OCI-M1 (cell line): ENCODE data around the gene SFRP5.
A peak's percentile ranks its signal among the peaks of the same experiment; 100 is the strongest.

ENCODE experiments used
- DNase-seq: peaks from one replicate; lab custom pipeline; 2025; lab: John Stamatoyannopoulos, UW

Gene SFRP5

DNA sequence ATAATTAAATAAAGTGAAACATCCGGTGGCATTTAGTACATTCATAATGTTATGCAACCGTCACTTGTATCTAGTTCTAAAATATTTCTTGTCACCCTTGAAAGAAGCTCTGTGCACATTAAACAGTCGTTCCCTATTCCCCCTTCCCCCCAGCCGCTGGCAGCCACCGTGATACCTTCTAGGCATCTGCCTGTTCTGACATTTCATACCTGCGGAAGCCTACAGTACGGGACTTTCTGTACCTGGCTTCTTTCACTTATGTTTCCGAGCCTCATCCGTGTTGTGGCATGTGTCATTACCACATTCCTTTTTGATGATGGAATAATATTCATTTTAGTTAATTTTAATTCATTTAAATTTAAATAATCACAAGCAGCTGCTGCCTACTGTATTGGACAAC is 13.9 kb upstream of the SFRP5 start:
- no peak for DNase-seq

DNA sequence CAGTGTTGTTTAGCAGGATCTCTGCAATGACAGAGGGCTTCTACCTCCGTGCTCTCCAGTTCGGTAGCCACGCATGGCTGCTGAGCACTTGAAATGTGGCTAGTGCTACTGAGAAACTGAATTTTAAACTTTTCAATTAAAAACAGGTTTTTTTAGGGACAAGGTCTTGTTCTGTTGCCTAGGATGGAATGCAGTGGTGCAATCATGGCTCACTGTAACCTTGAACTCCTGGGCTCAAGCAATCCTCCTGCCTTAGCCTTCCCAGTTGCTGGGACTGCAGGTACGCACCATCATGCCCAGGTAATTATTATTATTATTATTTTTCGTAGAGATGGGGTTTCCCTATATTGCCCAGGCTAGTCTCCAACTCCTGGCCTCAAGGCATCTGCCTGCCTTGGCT is 13.4 kb upstream of the SFRP5 start:
- DNase-seq, result no peak

DNA sequence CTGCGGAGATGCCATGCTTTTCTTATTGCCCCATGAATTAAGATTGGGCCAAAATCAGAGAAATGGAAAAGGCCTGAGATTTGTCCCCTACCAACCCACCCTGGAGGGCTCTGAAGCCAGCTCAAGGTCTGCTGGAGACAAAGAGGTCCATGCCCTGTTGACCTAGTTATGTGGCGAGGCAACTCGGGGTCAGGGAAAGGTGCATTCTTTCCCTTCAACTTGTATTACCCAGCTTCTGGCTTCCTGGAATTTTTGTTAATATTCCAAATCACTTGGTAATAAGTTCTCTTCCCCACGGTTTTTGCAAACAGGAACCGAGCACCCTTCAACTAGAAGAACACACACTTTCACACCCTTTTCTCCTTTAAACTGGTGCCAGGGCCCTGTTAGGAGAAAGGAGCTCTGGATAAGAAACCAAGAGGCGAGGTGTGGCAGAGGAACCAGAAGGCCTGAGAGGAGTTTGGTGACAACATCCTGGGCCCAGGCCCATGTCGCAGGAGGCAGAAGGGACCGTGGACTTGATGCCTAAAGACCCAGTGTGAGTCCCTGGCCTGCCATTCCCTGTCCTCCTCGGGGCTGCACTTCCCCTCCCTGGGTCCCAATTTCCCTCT is 12.5 kb upstream of the SFRP5 start:
- DNase-seq, result no peak

DNA sequence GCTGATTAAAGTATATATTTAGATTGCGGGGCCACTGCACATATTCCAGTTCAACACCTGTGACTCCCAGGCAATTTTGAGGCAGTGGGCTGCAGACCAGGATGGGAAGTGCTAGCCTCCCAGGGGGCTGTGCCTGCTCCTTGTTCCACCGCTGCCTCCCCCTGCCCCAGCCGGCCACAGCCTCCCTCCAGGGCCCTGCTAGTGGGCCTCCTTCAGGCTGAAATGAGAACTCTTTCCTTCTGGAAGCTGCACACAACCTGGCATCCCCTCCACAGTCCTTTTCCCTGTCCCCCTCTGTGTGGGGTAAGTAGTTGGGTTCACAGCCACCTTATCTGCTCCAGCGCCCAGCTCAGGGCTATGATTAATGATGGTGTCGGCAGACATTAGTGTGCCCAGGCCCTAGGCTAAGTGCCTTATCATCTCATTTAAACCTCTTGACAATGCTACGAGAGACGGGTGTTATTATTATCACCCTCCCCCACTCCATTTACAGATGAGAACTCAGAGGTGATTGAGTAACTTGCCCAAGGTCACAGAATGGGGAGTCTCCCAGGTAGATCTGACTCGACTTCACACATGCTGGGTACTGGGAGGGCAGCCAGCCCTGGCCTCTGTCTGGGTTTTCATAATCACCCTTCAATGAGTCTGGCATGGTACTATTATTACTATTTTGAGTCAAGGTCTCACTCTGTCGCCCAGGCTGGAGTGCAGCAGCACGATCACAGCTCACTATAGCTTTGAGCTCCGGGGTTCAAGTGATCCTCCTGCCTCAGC is 10.8 kb upstream of the SFRP5 start:
- no peak for DNase-seq

DNA sequence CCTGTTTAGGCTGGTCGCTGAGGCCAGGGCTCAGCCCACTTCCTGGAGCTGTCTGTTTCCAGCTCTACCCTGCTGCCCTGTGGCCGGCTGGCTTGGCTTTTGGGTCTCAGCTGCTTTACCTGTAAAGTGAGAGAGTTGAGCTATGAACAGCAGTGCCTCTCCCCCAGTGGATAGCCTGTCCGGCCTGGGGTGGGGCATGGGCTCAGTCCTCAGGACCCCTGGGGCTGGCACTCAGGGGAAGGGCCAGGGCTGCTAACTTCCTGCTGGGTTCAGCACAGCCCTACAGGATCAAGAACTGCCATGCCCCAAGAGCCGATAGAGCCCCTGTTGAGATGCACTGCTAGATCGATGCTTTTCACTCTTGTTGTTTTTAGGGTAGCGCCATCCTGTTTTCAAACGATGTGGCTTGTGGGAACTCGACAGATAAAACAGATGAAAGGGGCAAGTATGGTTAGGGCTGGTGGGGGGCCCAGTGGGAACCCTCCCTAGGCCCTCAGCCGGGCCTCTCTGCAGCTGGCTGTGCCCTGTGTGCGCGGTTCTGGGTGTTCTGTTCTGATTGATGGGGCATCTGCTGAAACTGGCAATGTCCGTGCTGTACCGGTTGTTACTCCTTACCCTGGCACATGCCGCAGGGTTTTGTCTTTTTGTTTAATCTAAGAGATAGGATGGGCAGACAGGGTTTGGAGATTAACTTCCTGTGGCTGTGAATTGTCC is 10.0 kb upstream of the SFRP5 start:
- DNase-seq, result no peak

GRCh38 chr10:97780841-97781617 is 9.2 kb upstream of the SFRP5 start:
- DNase-seq, result no peak

- no peak for DNase-seq
Measured at GRCh38 chr10:97779975-97780374, 8.2 kb upstream of the SFRP5 start.

- no peak for DNase-seq
Measured at GRCh38 chr10:97779492-97779891, 7.7 kb upstream of the SFRP5 start.

GRCh38 chr10:97778452-97779302 is 6.9 kb upstream of the SFRP5 start:
- DNase-seq, result no peak

- no peak for DNase-seq
Measured at GRCh38 chr10:97777143-97777542, 5.3 kb upstream of the SFRP5 start.

GRCh38 chr10:97774811-97775294 is 3.1 kb upstream of the SFRP5 start:
- DNase-seq, result no peak

- DNase-seq, result no peak
Measured at GRCh38 chr10:97773096-97773495, 1.3 kb upstream of the SFRP5 start.

- DNase-seq, result peak; percentile 27
Measured at GRCh38 chr10:97771055-97771891, 526 bp downstream of the SFRP5 start.

GRCh38 chr10:97770255-97770654 is 1.5 kb downstream of the SFRP5 start:
- no peak for DNase-seq

- peak; percentile 26 for DNase-seq
Measured at GRCh38 chr10:97768322-97769315, 3.2 kb downstream of the SFRP5 start.

GRCh38 chr10:97766996-97767924 is 4.5 kb downstream of the SFRP5 start:
- DNase-seq, result no peak

- no peak for DNase-seq
Measured at GRCh38 chr10:97766106-97766810, 5.5 kb downstream of the SFRP5 start.
